DMS153 treated with DMSO at 0.1 percent for 48 hours (cell line): ENCODE results near the gene PABPN1.

Experiments used
- DNase-seq: peaks from one replicate; lab custom pipeline; 2025; ENCODE audit not compliant: unreplicated experiment; lab: John Stamatoyannopoulos, UW

Gene PABPN1

DNA sequence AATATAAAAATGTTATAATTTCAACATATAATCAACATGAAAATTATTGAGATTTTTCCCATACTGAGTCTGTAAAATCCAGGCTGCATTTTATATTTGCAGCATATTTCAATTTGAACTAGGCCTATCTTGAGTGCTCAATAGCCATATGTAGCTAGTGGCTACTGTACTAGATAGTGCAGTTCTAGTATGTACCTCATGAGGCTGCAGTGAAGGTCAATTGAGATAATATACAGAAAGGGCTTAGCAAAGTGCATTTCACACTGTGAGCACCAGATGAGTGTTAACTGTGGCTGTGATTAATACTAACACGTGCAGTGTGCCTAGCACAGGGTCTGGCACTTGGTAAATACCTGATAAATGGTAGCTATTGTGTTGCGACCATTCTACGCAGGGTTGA lies 36.8 kb downstream of the PABPN1 start:
- DNase-seq, result no peak

GRCh38 chr14:23358553-23359166 lies 37.4 kb downstream of the PABPN1 start:
- no peak for DNase-seq

- DNase-seq, result no peak
Observed at GRCh38 chr14:23359167-23359626, 37.9 kb downstream of the PABPN1 start.

GRCh38 chr14:23359722-23360447 lies 38.6 kb downstream of the PABPN1 start:
- no peak for DNase-seq

DNA sequence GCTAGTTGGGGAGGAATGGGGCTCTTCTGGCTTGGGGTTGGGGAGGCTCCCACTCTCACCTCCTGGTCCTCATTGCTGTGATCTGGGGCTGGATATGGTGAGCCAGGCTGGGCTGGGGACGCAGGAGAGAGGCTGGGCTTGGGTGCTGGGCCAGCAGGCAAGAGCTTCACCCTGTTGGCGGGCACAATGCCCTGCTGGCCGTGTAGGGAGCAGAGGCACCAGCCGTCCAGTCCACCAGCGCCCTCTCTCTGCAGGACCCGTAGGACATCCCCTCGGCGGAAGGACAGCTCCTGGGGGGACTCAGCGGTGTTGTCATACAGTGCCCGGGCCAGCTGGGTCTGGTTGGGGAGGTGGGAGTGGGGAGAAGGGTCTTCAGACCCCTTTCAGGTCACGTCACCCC lies 39.2 kb downstream of the PABPN1 start:
- no peak for DNase-seq

DNA sequence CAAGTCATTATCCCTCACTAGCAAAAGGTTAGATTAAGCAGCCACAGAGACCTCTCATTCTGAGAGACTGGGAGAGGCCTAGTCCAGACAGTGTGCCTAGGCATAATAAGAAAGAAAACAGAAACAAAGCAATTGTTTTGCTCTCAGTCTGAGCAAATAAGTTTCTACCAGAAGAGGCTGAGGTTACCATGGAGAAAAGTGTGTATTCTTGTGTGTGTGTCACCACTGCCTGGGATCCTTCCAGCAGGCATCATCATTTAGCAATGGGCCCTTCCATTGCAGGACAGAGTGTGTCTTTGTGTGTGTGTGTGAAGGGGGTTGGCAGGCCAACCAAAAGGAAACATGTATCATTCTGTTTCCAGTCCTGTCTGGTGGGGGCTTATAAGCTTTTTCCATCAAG lies 40.1 kb downstream of the PABPN1 start:
- DNase-seq, result no peak

DNA sequence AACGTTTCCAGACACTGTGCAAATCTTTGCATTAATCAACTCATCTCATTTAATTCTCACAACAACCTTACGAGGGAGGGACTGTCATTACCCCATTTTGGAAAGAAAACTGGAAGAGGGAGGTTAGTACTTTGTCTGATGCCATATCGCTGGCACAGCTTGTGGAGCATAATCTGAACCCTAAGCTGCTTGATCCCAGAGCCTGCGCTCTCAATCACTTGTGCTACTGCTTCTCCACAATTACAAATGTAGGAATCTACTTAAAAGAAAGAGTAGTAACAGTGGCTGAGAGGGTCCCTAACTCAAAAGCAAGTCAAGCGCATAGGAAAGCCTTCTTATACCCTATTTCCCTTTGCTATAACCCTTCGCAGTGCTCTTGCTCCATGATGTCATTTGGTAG lies 40.5 kb downstream of the PABPN1 start:
- DNase-seq, result no peak

DNA sequence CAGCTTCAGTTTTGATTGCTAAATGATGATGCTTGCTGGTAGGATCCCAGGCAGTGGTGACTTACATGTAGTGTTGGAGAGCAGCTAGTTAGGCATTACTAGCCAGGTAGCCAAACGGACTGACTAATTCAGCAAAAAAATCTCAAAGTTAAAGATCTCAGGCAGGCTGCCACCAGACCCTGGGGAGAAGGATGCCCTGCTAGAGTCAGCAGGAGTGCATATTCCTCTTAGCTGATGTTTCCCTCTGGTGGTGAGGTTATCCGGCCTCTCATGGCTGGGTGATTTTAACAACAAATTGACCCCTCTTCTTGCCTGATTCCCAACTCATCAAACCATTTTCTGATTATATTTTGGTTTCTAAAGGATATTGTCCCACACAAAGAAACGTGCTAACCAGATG lies 40.9 kb downstream of the PABPN1 start:
- no peak for DNase-seq

DNA sequence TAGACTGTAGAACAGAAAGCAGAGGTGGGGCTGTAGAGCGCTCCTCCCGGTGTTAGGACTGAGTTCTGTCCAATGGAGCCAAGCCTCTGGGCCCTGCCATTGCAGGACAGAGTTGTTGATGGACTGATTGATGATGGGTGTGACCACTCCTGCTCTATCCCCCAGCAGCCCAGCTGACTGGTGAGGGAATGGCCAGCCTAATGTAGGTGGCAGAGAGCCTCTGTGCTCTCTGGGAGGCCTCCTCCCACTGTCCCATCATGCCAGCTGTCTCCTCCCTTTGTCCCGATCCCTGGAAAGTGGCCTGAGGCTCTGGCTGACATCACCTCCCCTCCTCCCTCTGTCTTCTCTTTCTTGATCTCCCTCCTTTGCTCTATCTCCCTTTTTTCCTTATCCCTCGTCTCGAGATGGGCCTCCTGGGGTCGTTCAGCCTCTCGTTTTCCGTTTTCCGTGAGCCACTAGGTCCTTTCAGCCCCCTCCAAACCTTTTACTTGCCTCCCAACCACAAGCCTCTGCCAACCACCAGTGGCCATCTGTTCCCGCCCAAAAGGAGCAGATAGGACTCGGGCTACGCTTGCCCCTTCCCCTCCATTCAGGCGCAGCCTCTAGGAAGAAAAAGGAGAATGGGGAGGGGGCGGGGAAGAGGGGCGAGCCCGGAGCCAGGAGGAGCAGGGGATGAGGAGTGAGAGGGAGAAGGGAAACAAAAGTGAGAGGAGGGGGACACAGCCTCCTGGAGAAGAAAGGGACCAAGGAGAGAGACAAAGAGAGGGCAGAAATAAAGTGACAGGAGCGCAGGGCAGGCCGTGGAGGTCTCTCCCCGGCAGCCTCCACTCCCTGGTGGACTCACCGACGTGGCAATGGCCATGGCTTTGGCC lies 43.1 kb downstream of the PABPN1 start:
- peak; percentile 14 for DNase-seq

DNA sequence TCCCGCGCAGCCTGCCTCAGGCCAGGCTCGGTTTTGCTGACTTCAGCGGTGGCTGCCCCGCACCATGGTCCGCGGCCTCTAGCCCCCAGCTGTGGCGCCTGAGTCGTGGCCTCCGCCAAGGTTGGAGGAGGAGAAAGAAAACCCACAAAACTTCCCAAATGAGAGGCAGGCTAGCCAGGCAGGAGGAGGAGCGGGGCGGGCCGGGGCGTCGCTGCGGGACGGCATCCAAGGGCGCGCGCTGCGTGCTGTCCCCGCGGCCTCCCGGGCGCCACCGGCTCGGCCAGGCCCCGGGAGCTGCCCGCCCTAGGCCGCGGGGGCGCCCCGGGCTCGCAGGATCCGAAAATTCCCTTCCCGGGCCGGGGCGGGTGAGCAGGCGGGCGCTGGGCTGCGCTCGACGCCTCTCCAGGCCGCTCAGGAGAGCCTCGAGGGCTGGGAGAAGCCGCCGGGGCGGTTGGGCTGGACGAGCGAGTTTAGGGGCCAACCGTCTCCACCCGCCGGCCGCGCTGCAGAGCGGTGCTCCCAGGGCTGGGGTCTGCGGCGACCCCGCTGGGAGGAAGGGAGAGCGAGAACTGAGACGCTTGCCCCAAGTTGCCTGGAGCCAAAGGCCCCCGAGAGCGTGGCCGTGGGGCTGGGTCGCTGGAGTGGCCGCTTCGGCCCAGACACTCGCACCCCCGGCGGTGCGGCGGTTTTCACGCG lies 43.9 kb downstream of the PABPN1 start, which contains the start of gene EFS:
Gene EFS (minus strand): TSS at position 137 of the 696 bp plus-strand sequence. CDS start 147 bp downstream, outside the sequence.
- no peak for DNase-seq

DNA sequence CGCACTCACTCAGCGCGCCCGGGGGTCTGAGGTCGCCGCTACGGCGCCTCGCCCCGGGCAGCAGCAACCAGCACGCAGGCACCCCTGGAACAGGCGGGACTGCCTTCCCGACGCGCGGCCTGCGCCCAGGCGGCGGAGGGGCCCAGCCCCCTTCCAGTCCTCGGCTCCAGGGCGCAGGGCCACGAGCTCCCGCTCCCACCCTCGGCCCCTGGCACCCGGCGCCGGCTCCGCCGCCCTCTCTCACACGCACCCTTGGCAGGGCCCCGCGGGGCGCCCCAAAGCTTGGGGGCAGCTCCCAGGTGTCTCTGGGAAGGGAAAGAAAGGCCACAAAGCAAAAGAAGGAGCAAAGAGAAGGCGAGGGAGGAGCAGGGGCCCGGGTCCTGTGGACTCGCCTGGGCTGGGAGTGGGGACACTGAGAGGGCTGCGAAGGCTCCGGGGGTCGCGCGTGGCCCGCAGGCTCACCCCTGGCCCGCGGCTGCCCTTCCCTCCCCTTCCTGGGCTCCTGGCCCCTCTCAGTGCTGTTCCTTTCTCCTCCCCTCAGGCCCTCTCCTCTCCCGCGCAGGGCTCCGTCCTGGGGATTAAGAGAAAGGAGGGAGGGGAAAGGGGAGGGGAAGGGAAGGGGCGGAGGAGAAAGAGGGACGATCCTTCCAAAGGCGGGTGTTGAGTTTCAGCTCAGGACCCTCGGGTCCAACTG lies 44.6 kb downstream of the PABPN1 start:
- DNase-seq, result peak; percentile 59

DNA sequence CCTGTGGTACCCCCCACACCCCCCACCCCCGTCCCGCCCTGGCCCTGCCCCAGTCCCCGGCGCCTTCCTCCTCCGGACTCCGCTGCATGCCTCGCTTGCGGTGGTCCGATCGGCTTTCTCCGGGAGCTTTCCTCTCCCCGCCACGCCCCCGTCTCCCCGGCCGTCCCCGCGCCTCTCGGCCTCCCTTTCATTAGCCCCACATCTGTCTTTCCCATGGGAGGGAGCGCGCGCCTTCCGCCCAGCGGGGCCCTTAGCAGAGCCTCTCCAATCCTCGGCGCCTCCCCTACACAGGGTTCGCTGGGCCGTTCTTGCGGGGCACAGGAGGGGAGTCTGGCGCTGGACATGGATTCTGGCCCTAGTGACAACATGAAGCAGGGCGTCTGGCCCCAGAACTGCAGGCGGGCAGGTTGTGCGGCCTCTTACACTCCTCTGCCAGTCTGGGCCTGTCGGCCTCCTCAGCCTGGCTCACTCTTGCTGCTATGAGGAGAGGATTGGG lies 45.2 kb downstream of the PABPN1 start:
- peak; percentile 59 for DNase-seq

DNA sequence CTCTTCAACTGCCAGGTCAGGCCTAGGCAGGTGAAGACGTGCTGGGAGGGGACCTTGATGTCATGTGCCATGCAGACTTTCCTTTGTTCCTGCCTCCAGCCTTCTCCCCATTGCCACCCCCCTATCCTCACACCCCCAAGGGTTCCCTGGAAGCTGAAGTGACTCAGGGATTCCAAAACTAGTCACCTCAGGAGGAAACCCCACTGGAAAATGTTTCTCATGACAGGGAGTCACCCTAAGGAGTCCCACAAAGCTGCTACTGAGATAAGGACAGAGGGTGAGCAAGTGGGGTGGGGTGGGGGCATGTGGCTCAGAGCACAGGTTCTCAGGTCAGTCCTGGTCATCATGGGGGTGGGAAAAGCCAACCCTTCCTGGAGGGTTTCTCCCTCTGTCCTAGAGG lies 49.0 kb downstream of the PABPN1 start:
- DNase-seq, result no peak

- no peak for DNase-seq
Observed at GRCh38 chr14:23371865-23372264, 50.6 kb downstream of the PABPN1 start.

GRCh38 chr14:23372509-23372908 lies 51.3 kb downstream of the PABPN1 start, which contains the start of gene IL25:
Gene IL25, plus strand, starts transcription at chr14:23372809.
- DNase-seq, result no peak

- no peak for DNase-seq
Observed at GRCh38 chr14:23373041-23373440, 51.8 kb downstream of the PABPN1 start.
